Measurements from ENCODE around the gene BMPR2.

DNA sequence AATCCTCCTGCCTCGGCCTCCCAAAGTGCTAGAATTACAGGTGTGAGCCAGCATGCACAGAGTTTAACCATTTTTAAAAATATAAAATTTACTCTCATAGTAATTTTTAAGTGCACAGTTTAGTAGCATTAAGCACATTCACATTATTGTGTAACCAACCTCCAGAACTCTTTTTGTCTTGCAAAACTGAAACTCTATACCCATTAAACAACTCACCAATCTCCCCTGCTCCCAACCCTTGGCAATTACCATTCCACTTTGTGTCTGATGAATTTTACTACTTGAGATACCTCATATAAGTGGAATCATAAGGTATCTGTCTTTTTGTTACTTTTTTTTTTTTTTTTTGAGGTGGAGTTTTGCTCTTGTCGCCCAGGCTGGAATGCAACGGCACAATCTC, 112.5 kb downstream of the BMPR2 start:
- TF ChIP-seq EZH2phosphoT487 (IDR thresholded peaks at IDR 0.05; ENCODE audit: borderline replicate concordance, low read length) = no peak
- TF ChIP-seq, protein P1, sequence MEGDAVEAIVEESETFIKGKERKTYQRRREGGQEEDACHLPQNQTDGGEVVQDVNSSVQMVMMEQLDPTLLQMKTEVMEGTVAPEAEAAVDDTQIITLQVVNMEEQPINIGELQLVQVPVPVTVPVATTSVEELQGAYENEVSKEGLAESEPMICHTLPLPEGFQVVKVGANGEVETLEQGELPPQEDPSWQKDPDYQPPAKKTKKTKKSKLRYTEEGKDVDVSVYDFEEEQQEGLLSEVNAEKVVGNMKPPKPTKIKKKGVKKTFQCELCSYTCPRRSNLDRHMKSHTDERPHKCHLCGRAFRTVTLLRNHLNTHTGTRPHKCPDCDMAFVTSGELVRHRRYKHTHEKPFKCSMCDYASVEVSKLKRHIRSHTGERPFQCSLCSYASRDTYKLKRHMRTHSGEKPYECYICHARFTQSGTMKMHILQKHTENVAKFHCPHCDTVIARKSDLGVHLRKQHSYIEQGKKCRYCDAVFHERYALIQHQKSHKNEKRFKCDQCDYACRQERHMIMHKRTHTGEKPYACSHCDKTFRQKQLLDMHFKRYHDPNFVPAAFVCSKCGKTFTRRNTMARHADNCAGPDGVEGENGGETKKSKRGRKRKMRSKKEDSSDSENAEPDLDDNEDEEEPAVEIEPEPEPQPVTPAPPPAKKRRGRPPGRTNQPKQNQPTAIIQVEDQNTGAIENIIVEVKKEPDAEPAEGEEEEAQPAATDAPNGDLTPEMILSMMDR (conservative IDR thresholded peaks at IDR 0.05; ENCODE audit: low read depth, low read length) = no peak

Data from PC-3 (cell line).